Smooth muscle cell (in vitro differentiated cells): Measurements from ENCODE around the gene GLIS1. TPM values are rescaled to one million over a fixed set of nuclear protein-coding genes. Genes with fewer than 3 reads are reported as not detected.

ENCODE experiments used
- DNase-seq: peaks from one replicate; lab custom pipeline; 2025; ENCODE audit not compliant: unreplicated experiment; lab: John Stamatoyannopoulos, UW
- H2AFZ ChIP-seq: fragments of 200-600 bp; sonication (generic); 2 replicates; pipeline ENCODE4 v1.6.0; 2016; ENCODE audit warnings: antibody characterized with exemption, low read depth, mild to moderate bottlenecking
- H3F3A ChIP-seq: fragments of 200-600 bp; sonication (generic); 2 replicates; pipeline ENCODE4 v1.6.0; 2017; ENCODE audit warnings: antibody characterized with exemption, low read depth
- H3K27ac ChIP-seq: fragments of 200-600 bp; sonication (generic); 2 replicates; pipeline ENCODE4 v1.5.1; 2016; ENCODE audit warnings: low read depth, mild to moderate bottlenecking
- H3K27me3 ChIP-seq: fragments of 200-600 bp; sonication (generic); 2 replicates; pipeline ENCODE4 v1.6.1; 2016; ENCODE audit warnings: low read depth, mild to moderate bottlenecking
- H3K36me3 ChIP-seq: fragments of 200-600 bp; sonication (generic); 2 replicates; pipeline ENCODE4 v1.5.1; 2016; ENCODE audit warnings: low read depth
- H3K4me1 ChIP-seq: fragments of 200-600 bp; sonication (generic); 2 replicates; pipeline ENCODE4 v1.5.1; 2016; ENCODE audit warnings: low read depth
- H3K4me2 ChIP-seq: fragments of 200-600 bp; sonication (generic); 2 replicates; pipeline ENCODE4 v1.6.0; 2016; ENCODE audit warnings: mild to moderate bottlenecking
- H3K4me3 ChIP-seq: fragments of 200-600 bp; sonication (generic); 2 replicates; pipeline ENCODE4 v1.5.1; 2016; ENCODE audit warnings: mild to moderate bottlenecking
- H3K79me2 ChIP-seq: fragments of 200-600 bp; sonication (generic); 2 replicates; pipeline ENCODE4 v1.6.0; 2016; ENCODE audit warnings: low read depth, mild to moderate bottlenecking
- H3K9ac ChIP-seq: fragments of 200-600 bp; sonication (generic); 2 replicates; pipeline ENCODE4 v1.6.0; 2016; ENCODE audit warnings: low read depth
- H3K9me3 ChIP-seq: fragments of 200-600 bp; sonication (generic); replicated peaks from 2 replicates; pipeline ENCODE4 v1.5.1; 2016; ENCODE audit warnings: low read depth
- H4K20me1 ChIP-seq: fragments of 200-600 bp; sonication (generic); 2 replicates; pipeline ENCODE4 v1.6.0; 2016; ENCODE audit warnings: low read depth
- CTCF ChIP-seq: fragments of 200-600 bp; sonication (generic); IDR thresholded peaks from 2 replicates; pipeline ENCODE4 v1.5.1; 2017; ENCODE audit warnings: borderline replicate concordance, mild to moderate bottlenecking, antibody characterized with exemption; ENCODE audit not compliant: insufficient read depth, poor library complexity, severe bottlenecking
- WGBS: methylation state at CpG from one replicate; pipeline ENCODE4 v1.1.7; 2016; ENCODE audit warnings: low lambda C conversion rate; 5-methylcytosine and 5-hydroxymethylcytosine counted together
- polyA plus RNA-seq: library from polyadenylated mRNA; unstranded; fragments of >200 nt; fragmentation: Nextera tagmentation; extraction: Ambion mirVana; gene quantifications from 2 replicates; pipeline ENCODE4 v1.2.1, GENCODE V29; 2016
- total RNA-seq: library from RNA; depleted of rRNA; stranded (reverse); fragments of >200 nt; gene quantifications from 2 replicates; pipeline ENCODE4 v1.2.3, GENCODE V29; 2014

Gene GLIS1
- total and polyA plus RNA-seq, 2 experiments from 2014 or later: 0.36 to 4.9 TPM

GRCh38 chr1:53567851-53568250 lies 171.1 kb downstream of the GLIS1 start:
- H3K36me3 ChIP-seq: no peaks in the 10 kb centered on the region
- H3F3A ChIP-seq: peaks cover 7% of the 10 kb centered on the region
- H4K20me1 ChIP-seq: no peaks in the 10 kb centered on the region
- H3K4me2 ChIP-seq: no peak overlapping the region
- H3K9ac ChIP-seq: no peak overlapping the region
- H3K79me2 ChIP-seq: no peaks in the 10 kb centered on the region
- H3K9me3 ChIP-seq: no peaks in the 10 kb centered on the region
- no peak overlapping the region for H3K4me3 ChIP-seq
- H2AFZ ChIP-seq: no peak overlapping the region
- no peak overlapping the region for H3K27ac ChIP-seq
- no peak for TF ChIP-seq CTCF
- H3K4me1 ChIP-seq: peaks cover 10% of the 10 kb centered on the region
- no peak for DNase-seq
- WGBS: 97% methylated on average over 3 of the region's 3 CpGs
- H3K27me3 ChIP-seq: no peaks in the 10 kb centered on the region

GRCh38 chr1:53567450-53567849 lies 171.5 kb downstream of the GLIS1 start:
- no peak overlapping the region for H3K27ac ChIP-seq
- H3K9me3 ChIP-seq: no peaks in the 10 kb centered on the region
- TF ChIP-seq CTCF: no peak
- WGBS: 82% methylated on average over 3 of the region's 3 CpGs
- H3K79me2 ChIP-seq: no peaks in the 10 kb centered on the region
- H3K36me3 ChIP-seq: no peaks in the 10 kb centered on the region
- peaks cover 7% of the 10 kb centered on the region for H3F3A ChIP-seq
- H2AFZ ChIP-seq: no peak overlapping the region
- no peak for DNase-seq
- no peak overlapping the region for H3K9ac ChIP-seq
- H3K4me1 ChIP-seq: peaks cover 7% of the 10 kb centered on the region
- H3K4me2 ChIP-seq: no peak overlapping the region
- H3K4me3 ChIP-seq: no peak overlapping the region
- H3K27me3 ChIP-seq: no peaks in the 10 kb centered on the region
- no peaks in the 10 kb centered on the region for H4K20me1 ChIP-seq

- no peak for TF ChIP-seq CTCF
- H3F3A ChIP-seq: peaks cover 3% of the 10 kb centered on the region
- H3K9ac ChIP-seq: no peak overlapping the region
- no peak for DNase-seq
- no peak overlapping the region for H3K27ac ChIP-seq
- no peak overlapping the region for H2AFZ ChIP-seq
- H4K20me1 ChIP-seq: no peaks in the 10 kb centered on the region
- 52% methylated on average over 4 of the region's 4 CpGs for WGBS
- H3K9me3 ChIP-seq: no peaks in the 10 kb centered on the region
- H3K36me3 ChIP-seq: no peaks in the 10 kb centered on the region
- no peak overlapping the region for H3K4me3 ChIP-seq
- H3K79me2 ChIP-seq: no peaks in the 10 kb centered on the region
- H3K4me1 ChIP-seq: no peaks in the 10 kb centered on the region
- H3K4me2 ChIP-seq: no peak overlapping the region
- no peaks in the 10 kb centered on the region for H3K27me3 ChIP-seq
Measured at GRCh38 chr1:53563611-53564010, 175.4 kb downstream of the GLIS1 start.

- no peaks in the 10 kb centered on the region for H4K20me1 ChIP-seq
- H3K79me2 ChIP-seq: no peaks in the 10 kb centered on the region
- DNase-seq: no peak
- 89% methylated on average over 3 of the region's 3 CpGs for WGBS
- no peak for TF ChIP-seq CTCF
- H3K4me2 ChIP-seq: no peak overlapping the region
- no peak overlapping the region for H3K27ac ChIP-seq
- peaks cover 3% of the 10 kb centered on the region for H3F3A ChIP-seq
- H3K9ac ChIP-seq: no peak overlapping the region
- no peaks in the 10 kb centered on the region for H3K36me3 ChIP-seq
- H3K27me3 ChIP-seq: no peaks in the 10 kb centered on the region
- no peak overlapping the region for H3K4me3 ChIP-seq
- H3K4me1 ChIP-seq: no peaks in the 10 kb centered on the region
- H3K9me3 ChIP-seq: no peaks in the 10 kb centered on the region
- H2AFZ ChIP-seq: no peak overlapping the region
Measured at GRCh38 chr1:53562981-53563379, 176.0 kb downstream of the GLIS1 start.
